GM19025 (cell line): ENCODE results near the gene VARS2.

Experiments used
- ATAC-seq: cut with Tn5 transposase; IDR thresholded peaks from one replicate; pipeline ENCODE4 v1.9.1; 2021; ENCODE audit warnings: mild to moderate bottlenecking, low read depth, moderate library complexity; ENCODE audit not compliant: unreplicated experiment

VARS2 gene

GRCh38 chr6:30883685-30884520, 30.1 kb upstream of the VARS2 start, which contains the start of gene DDR1:
DDR1 (plus strand) TSS chr6:30884519; CDS start chr6:30888730, 4,211 bp downstream.
- no peak for ATAC-seq

- ATAC-seq, result no peak
These were observed 29.2 kb upstream of the VARS2 start for GRCh38 chr6:30884521-30885480.

GRCh38 chr6:30885481-30885998, 28.5 kb upstream of the VARS2 start:
- ATAC-seq, result no peak

GRCh38 chr6:30885999-30886896, 27.8 kb upstream of the VARS2 start:
- ATAC-seq, result no peak

GRCh38 chr6:30886897-30887255, 27.2 kb upstream of the VARS2 start:
- ATAC-seq, result no peak

- ATAC-seq, result no peak
These were observed 25.9 kb upstream of the VARS2 start for GRCh38 chr6:30887901-30888815.

GRCh38 chr6:30888816-30889495, 25.1 kb upstream of the VARS2 start:
- ATAC-seq, result no peak

- ATAC-seq, result no peak
These were observed 24.5 kb upstream of the VARS2 start for GRCh38 chr6:30889496-30889885.

GRCh38 chr6:30889921-30890645, 24.0 kb upstream of the VARS2 start:
- no peak for ATAC-seq

- ATAC-seq, result no peak
These were observed 23.2 kb upstream of the VARS2 start for GRCh38 chr6:30890646-30891449.

- ATAC-seq, result no peak
These were observed 22.7 kb upstream of the VARS2 start for GRCh38 chr6:30891450-30891723.

- no peak for ATAC-seq
These were observed 22.1 kb upstream of the VARS2 start for GRCh38 chr6:30891816-30892538.

GRCh38 chr6:30893001-30893591, 20.9 kb upstream of the VARS2 start:
- ATAC-seq, result no peak

- ATAC-seq, result no peak
These were observed 20.4 kb upstream of the VARS2 start for GRCh38 chr6:30893666-30894065.

- no peak for ATAC-seq
These were observed 19.7 kb upstream of the VARS2 start for GRCh38 chr6:30894381-30894780.

- no peak for ATAC-seq
These were observed 19.1 kb upstream of the VARS2 start for GRCh38 chr6:30894935-30895334.
